ENCODE results near the gene WLS. TPM values are rescaled to one million over a fixed set of nuclear protein-coding genes. Genes with fewer than 3 reads are reported as not detected.

Gene WLS
- total and polyA plus RNA-seq, 10 of the 15 experiments (the other 5 are each of a cell fraction or from before 2014, with no cell fraction given), result 0.04 to 0.36 TPM; not detected in 8

- TF ChIP-seq, protein P1, sequence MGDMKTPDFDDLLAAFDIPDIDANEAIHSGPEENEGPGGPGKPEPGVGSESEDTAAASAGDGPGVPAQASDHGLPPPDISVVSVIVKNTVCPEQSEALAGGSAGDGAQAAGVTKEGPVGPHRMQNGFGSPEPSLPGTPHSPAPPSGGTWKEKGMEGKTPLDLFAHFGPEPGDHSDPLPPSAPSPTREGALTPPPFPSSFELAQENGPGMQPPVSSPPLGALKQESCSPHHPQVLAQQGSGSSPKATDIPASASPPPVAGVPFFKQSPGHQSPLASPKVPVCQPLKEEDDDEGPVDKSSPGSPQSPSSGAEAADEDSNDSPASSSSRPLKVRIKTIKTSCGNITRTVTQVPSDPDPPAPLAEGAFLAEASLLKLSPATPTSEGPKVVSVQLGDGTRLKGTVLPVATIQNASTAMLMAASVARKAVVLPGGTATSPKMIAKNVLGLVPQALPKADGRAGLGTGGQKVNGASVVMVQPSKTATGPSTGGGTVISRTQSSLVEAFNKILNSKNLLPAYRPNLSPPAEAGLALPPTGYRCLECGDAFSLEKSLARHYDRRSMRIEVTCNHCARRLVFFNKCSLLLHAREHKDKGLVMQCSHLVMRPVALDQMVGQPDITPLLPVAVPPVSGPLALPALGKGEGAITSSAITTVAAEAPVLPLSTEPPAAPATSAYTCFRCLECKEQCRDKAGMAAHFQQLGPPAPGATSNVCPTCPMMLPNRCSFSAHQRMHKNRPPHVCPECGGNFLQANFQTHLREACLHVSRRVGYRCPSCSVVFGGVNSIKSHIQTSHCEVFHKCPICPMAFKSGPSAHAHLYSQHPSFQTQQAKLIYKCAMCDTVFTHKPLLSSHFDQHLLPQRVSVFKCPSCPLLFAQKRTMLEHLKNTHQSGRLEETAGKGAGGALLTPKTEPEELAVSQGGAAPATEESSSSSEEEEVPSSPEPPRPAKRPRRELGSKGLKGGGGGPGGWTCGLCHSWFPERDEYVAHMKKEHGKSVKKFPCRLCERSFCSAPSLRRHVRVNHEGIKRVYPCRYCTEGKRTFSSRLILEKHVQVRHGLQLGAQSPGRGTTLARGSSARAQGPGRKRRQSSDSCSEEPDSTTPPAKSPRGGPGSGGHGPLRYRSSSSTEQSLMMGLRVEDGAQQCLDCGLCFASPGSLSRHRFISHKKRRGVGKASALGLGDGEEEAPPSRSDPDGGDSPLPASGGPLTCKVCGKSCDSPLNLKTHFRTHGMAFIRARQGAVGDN (IDR thresholded peaks at IDR 0.05), result no peak
- no peak for TF ChIP-seq MTA3 (IDR thresholded peaks at IDR 0.05; ENCODE audit: borderline replicate concordance, low read length)
- TF ChIP-seq, protein P2, sequence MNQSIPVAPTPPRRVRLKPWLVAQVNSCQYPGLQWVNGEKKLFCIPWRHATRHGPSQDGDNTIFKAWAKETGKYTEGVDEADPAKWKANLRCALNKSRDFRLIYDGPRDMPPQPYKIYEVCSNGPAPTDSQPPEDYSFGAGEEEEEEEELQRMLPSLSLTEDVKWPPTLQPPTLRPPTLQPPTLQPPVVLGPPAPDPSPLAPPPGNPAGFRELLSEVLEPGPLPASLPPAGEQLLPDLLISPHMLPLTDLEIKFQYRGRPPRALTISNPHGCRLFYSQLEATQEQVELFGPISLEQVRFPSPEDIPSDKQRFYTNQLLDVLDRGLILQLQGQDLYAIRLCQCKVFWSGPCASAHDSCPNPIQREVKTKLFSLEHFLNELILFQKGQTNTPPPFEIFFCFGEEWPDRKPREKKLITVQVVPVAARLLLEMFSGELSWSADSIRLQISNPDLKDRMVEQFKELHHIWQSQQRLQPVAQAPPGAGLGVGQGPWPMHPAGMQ (IDR thresholded peaks at IDR 0.05; ENCODE audit: borderline replicate concordance), result no peak
- TF ChIP-seq FOXM1 (IDR thresholded peaks at IDR 0.05; ENCODE audit: low read depth, low read length), result no peak
- TF ChIP-seq TCF3 (IDR thresholded peaks at IDR 0.05; ENCODE audit: borderline replicate concordance, insufficient read depth, low read depth, low read length), result no peak
These were observed 131.8 kb downstream of the WLS start (continued) for GRCh38 chr1:68100571-68100970.

DNA sequence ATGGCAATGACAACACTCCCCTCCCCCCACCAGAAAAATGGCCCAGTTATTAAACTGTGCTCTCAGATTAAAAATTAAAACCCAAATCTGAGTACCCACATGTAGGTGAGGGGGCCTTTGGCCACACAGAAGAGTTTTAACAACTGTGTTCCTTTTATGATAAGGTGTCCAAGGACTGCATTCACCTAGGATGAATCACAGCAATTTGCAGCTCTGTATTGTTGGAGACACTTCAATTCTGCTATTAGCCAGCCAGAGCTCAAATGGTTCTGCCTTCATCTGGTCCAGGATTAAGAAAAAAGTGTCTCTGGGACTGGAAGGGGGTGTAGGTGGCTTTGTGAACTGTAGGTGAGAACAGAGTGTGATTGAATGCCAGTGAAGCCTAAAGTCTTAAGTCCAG lies 138.6 kb downstream of the WLS start:
- no TSS peak for BruUV-seq (replicated peaks)
- intact Hi-C loops (cut with micrococcal nuclease; ENCODE audit: unreplicated experiment) (no loop called here), in situ Hi-C loops (cut with MboI) (no loop called here)
- no peaks in the 10 kb centered on the region for H3K9me3 ChIP-seq (replicated peaks; ENCODE audit: control insufficient read depth, insufficient read depth, low read length)
- SMC1A ChIA-PET (ENCODE audit: uncharacterized antibody, unreplicated experiment), result interaction anchor here (0.7 kb wide), 1 partner anchor 37 kb away, joined by 3 read pairs; no protein-coding TSS in a partner anchor
- no peak overlapping the region for H3K4me3 ChIP-seq
- ATAC-seq, result no peak
- H3K27ac ChIP-seq (ENCODE audit: control insufficient read depth, insufficient read depth), result no peak overlapping the region
- no peak overlapping the region for H3K9ac ChIP-seq (ENCODE audit: control insufficient read depth, insufficient read depth, low read length)
- H3K79me2 ChIP-seq (ENCODE audit: control insufficient read depth, insufficient read depth, low read length), result no peaks in the 10 kb centered on the region
- no peaks in the 10 kb centered on the region for H3K27me3 ChIP-seq (replicated peaks in 1 of 2; ENCODE audit: control insufficient read depth in 2 of 2, insufficient read depth in 2 of 2, low read length in 1 of 2)
- H3K4me2 ChIP-seq (ENCODE audit: control insufficient read depth, insufficient read depth), result no peak overlapping the region
- CTCF ChIA-PET, result interaction anchor here (0.7 to 2.9 kb wide), 2 partner anchors 22 to 85 kb away, joined by 3 to 13 read pairs; no protein-coding TSS in a partner anchor
- no peaks in the 10 kb centered on the region for H3K4me1 ChIP-seq (ENCODE audit: control insufficient read depth, insufficient read depth, low read length)
- H2AFZ ChIP-seq (ENCODE audit: control insufficient read depth, low read depth, low read length), result no peak overlapping the region
- RAD21 ChIA-PET (ENCODE audit: unreplicated experiment), result no interaction called here
- H3K36me3 ChIP-seq (ENCODE audit: control insufficient read depth in 2 of 2, insufficient read depth in 2 of 2, low read length in 1 of 2), result no peaks in the 10 kb centered on the region
- FAIRE-seq, result no peak
- H4K20me1 ChIP-seq (ENCODE audit: control insufficient read depth, insufficient read depth), result no peaks in the 10 kb centered on the region
- no peak for DNase-seq (ENCODE audit: low read depth, low spot score)
- POLR2A ChIA-PET, result no interaction called here
- TF ChIP-seq CBFB (IDR thresholded peaks at IDR 0.05; ENCODE audit: low read depth) (no peak), ATF7 (IDR thresholded peaks at IDR 0.05; ENCODE audit: low read depth) (no peak), NFYB (IDR thresholded peaks at IDR 0.05; ENCODE audit: insufficient read depth, low read depth, low read length) (no peak), STAT1 (conservative IDR thresholded peaks at IDR 0.05) (no peak), BCL11A (IDR thresholded peaks at IDR 0.05; ENCODE audit: low read depth, low read length) (no peak)
- TF ChIP-seq, protein P3, sequence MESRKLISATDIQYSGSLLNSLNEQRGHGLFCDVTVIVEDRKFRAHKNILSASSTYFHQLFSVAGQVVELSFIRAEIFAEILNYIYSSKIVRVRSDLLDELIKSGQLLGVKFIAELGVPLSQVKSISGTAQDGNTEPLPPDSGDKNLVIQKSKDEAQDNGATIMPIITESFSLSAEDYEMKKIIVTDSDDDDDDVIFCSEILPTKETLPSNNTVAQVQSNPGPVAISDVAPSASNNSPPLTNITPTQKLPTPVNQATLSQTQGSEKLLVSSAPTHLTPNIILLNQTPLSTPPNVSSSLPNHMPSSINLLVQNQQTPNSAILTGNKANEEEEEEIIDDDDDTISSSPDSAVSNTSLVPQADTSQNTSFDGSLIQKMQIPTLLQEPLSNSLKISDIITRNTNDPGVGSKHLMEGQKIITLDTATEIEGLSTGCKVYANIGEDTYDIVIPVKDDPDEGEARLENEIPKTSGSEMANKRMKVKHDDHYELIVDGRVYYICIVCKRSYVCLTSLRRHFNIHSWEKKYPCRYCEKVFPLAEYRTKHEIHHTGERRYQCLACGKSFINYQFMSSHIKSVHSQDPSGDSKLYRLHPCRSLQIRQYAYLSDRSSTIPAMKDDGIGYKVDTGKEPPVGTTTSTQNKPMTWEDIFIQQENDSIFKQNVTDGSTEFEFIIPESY (IDR thresholded peaks at IDR 0.05), result no peak
- TF ChIP-seq, protein P4, sequence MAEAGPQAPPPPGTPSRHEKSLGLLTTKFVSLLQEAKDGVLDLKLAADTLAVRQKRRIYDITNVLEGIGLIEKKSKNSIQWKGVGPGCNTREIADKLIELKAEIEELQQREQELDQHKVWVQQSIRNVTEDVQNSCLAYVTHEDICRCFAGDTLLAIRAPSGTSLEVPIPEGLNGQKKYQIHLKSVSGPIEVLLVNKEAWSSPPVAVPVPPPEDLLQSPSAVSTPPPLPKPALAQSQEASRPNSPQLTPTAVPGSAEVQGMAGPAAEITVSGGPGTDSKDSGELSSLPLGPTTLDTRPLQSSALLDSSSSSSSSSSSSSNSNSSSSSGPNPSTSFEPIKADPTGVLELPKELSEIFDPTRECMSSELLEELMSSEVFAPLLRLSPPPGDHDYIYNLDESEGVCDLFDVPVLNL (IDR thresholded peaks at IDR 0.05; ENCODE audit: low read depth, low read length), result no peak
- TF ChIP-seq, protein P5, sequence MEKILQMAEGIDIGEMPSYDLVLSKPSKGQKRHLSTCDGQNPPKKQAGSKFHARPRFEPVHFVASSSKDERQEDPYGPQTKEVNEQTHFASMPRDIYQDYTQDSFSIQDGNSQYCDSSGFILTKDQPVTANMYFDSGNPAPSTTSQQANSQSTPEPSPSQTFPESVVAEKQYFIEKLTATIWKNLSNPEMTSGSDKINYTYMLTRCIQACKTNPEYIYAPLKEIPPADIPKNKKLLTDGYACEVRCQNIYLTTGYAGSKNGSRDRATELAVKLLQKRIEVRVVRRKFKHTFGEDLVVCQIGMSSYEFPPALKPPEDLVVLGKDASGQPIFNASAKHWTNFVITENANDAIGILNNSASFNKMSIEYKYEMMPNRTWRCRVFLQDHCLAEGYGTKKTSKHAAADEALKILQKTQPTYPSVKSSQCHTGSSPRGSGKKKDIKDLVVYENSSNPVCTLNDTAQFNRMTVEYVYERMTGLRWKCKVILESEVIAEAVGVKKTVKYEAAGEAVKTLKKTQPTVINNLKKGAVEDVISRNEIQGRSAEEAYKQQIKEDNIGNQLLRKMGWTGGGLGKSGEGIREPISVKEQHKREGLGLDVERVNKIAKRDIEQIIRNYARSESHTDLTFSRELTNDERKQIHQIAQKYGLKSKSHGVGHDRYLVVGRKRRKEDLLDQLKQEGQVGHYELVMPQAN (conservative IDR thresholded peaks at IDR 0.05), result no peak

Data from GM12878 (cell line).